Lower leg skin (tissue), 4 donors: ENCODE data around the gene TBRG1. TPM values are rescaled to one million over a fixed set of nuclear protein-coding genes. Genes with fewer than 3 reads are reported as not detected.
A peak's percentile ranks its signal among the peaks of the same experiment; 100 is the strongest.

Source experiments
- DNase-seq, 2 donors: peaks; one replicate each; pipeline ENCODE4 v3.0.0-alpha.2; 2019; ENCODE audit warnings: low spot score in 2 of 2
- H3K4me3 ChIP-seq: fragments of 200-600 bp; sonication (generic); 2 replicates; pipeline ENCODE4 v1.5.1; 2017; ENCODE audit warnings: mild to moderate bottlenecking, low read depth; ENCODE audit not compliant: poor library complexity, severe bottlenecking
- CTCF ChIP-seq, 3 donors: fragments of 450-650 bp; IDR thresholded peaks; one replicate each; pipeline ENCODE4 v1.5.1; 2016; ENCODE audit warnings: antibody characterized with exemption in 3 of 3, mild to moderate bottlenecking in 3 of 3, moderate library complexity in 2 of 3
- POLR2A ChIP-seq, 2 donors: fragments of 450-650 bp; IDR thresholded peaks; one replicate each; pipeline ENCODE4 v1.6.1; 2016 to 2017; ENCODE audit warnings: antibody characterized with exemption in 2 of 2, mild to moderate bottlenecking in 1 of 2, moderate library complexity in 1 of 2
- WGBS, 2 donors: methylation state at CpG; one replicate each; pipeline ENCODE4 v1.1.5; 2018; 5-methylcytosine and 5-hydroxymethylcytosine counted together
- intact Hi-C: fragments of 100-400 bp; cut with DNase I; formaldehyde crosslinking; loops from one replicate; pipeline ENCODE4 v1.15.0; 2023; ENCODE audit warnings: low total_unique reads
- total RNA-seq, 4 donors: library from RNA; depleted of rRNA; stranded (reverse); fragments of >200 nt; gene quantifications; one replicate each; pipeline ENCODE4 v1.1.0, GENCODE V29; 2016

TBRG1 gene
- 10 to 100 TPM; 13.9 to 24.9 (median 17.9) TPM for total RNA-seq

- no peak for TF ChIP-seq CTCF (IDR thresholded peaks at IDR 0.05)
- TF ChIP-seq POLR2A (IDR thresholded peaks at IDR 0.05) = peak in 1 of 2 donors; percentile 58
- 1% methylated on average over 32 to 37 of the region's 57 CpGs for WGBS, 2 donors
- peak within 1 kb of the TSS; percentile 88 for H3K4me3 ChIP-seq
- DNase-seq = peak; percentile 86 to 96
- intact Hi-C loops = no loop called here
These were observed at the start of gene TBRG1 for GRCh38 chr11:124622531-124623451. TBRG1 (plus strand) TSS chr11:124622864; CDS start chr11:124623084, 220 bp downstream.

GRCh38 chr11:124577716-124578427 is 44.8 kb upstream of the TBRG1 start:
- no peak for DNase-seq
- intact Hi-C loops = no loop called here
- 55 to 72% methylated on average over 6 of the region's 6 CpGs for WGBS, 2 donors
- H3K4me3 ChIP-seq = no peak overlapping the region
- TF ChIP-seq CTCF (IDR thresholded peaks at IDR 0.05) = no peak
- TF ChIP-seq POLR2A (IDR thresholded peaks at IDR 0.05) = no peak

- no peak overlapping the region for H3K4me3 ChIP-seq
- WGBS, 2 donors = 86 to 90% methylated on average over 4 of the region's 4 CpGs
- no peak for DNase-seq
- intact Hi-C loops = no loop called here
- TF ChIP-seq CTCF (IDR thresholded peaks at IDR 0.05) (no peak), POLR2A (IDR thresholded peaks at IDR 0.05) (no peak)
These were observed 43.9 kb upstream of the TBRG1 start for GRCh38 chr11:124578761-124579160.

GRCh38 chr11:124581817-124582216 is 40.8 kb upstream of the TBRG1 start:
- no peak for DNase-seq
- intact Hi-C loops = no loop called here
- TF ChIP-seq CTCF (IDR thresholded peaks at IDR 0.05) (no peak), POLR2A (IDR thresholded peaks at IDR 0.05) (no peak)
- WGBS, 2 donors = 52 to 64% methylated on average over 6 of the region's 6 CpGs
- no peak overlapping the region for H3K4me3 ChIP-seq

GRCh38 chr11:124582565-124582964 is 40.1 kb upstream of the TBRG1 start:
- DNase-seq = no peak
- 65 to 73% methylated on average over 2 of the region's 2 CpGs for WGBS, 2 donors
- TF ChIP-seq CTCF (IDR thresholded peaks at IDR 0.05) (no peak), POLR2A (IDR thresholded peaks at IDR 0.05) (no peak)
- intact Hi-C loops = no loop called here
- H3K4me3 ChIP-seq = no peak overlapping the region
